GM12878 (cell line): ENCODE measurements around the gene UNC13B. TPM values are rescaled to one million over a fixed set of nuclear protein-coding genes. Genes with fewer than 3 reads are reported as not detected.

Experiments
- ATAC-seq: fragments of 200-7000 bp; cut with Tn5 transposase; 3 replicates; pipeline ENCODE4 v1.9.1; 2020; ENCODE audit warnings: mild to moderate bottlenecking, moderate library complexity
- BruUV-seq: library from RNA; stranded (reverse); fragments of 400-500 nt; replicated peaks from 2 replicates; lab custom pipeline; 2021; lab: Mats Ljungman, UMichigan
- CTCF ChIA-PET: fragments of 300-600 bp; sonication (Branson Sonifier 250); formaldehyde crosslinking; extraction: SDS; loops from one replicate; lab custom pipeline; 2021; ENCODE audit warnings: inconsistent platforms; lab: Yijun Ruan, JAX
- POLR2A ChIA-PET: fragments of 350-600 bp; formaldehyde crosslinking; extraction: SDS; loops from one replicate; lab custom pipeline; 2021; ENCODE audit warnings: inconsistent platforms; lab: Charles Lee
- RAD21 ChIA-PET: fragments of 300-600 bp; sonication (Branson Sonifier 250); formaldehyde crosslinking; loops from one replicate; lab custom pipeline; 2023; ENCODE audit warnings: antibody characterized with exemption; ENCODE audit not compliant: unreplicated experiment; lab: Charles Lee
- SMC1A ChIA-PET: fragments of 300-600 bp; sonication (Branson Sonifier 250); formaldehyde crosslinking; loops from one replicate; lab custom pipeline; 2023; ENCODE audit not compliant: unreplicated experiment, uncharacterized antibody; lab: Charles Lee
- DNase-seq: peaks from one replicate; pipeline ENCODE4 v3.0.0-alpha.2; 2011; ENCODE audit warnings: low read depth, low spot score
- FAIRE-seq: peaks from 3 replicates; lab custom pipeline; 2011; peaks lifted over from hg19 to GRCh38; lab: Jason Lieb, UNC
- H2AFZ ChIP-seq: 2 replicates; pipeline ENCODE4 v1.6.0; 2011; ENCODE audit warnings: low read depth, low read length, control low read depth; ENCODE audit not compliant: control insufficient read depth
- H3K27ac ChIP-seq: 2 replicates; pipeline ENCODE4 v1.5.1; 2011; ENCODE audit warnings: control low read depth; ENCODE audit not compliant: control insufficient read depth, insufficient read depth
- H3K27me3 ChIP-seq, 2 experiments: replicated peaks in 1 of 2; 2 replicates each; pipeline versions ENCODE4 v1.6.0 to v1.6.1; 2011; ENCODE audit warnings: low read length in 1 of 2; ENCODE audit not compliant: control insufficient read depth in 2 of 2, insufficient read depth in 2 of 2
- H3K36me3 ChIP-seq, 2 experiments: 2 replicates each; pipeline ENCODE4 v1.5.1; 2011; ENCODE audit warnings: low read length in 1 of 2; ENCODE audit not compliant: control insufficient read depth in 2 of 2, insufficient read depth in 2 of 2
- H3K4me1 ChIP-seq: 2 replicates; pipeline ENCODE4 v1.6.1; 2011; ENCODE audit warnings: mild to moderate bottlenecking, low read length, moderate library complexity, mixed read lengths; ENCODE audit not compliant: control insufficient read depth, insufficient read depth
- H3K4me2 ChIP-seq: 2 replicates; pipeline ENCODE4 v1.6.0; 2011; ENCODE audit warnings: control low read depth; ENCODE audit not compliant: control insufficient read depth, insufficient read depth
- H3K4me3 ChIP-seq: fragments of 200-600 bp; sonication (generic); 2 replicates; pipeline ENCODE4 v1.5.1; 2016
- H3K79me2 ChIP-seq: 2 replicates; pipeline ENCODE4 v1.6.0; 2011; ENCODE audit warnings: low read length; ENCODE audit not compliant: control insufficient read depth, insufficient read depth
- H3K9ac ChIP-seq: 2 replicates; pipeline ENCODE4 v1.8.0; 2011; ENCODE audit warnings: low read length, control low read depth, mixed read lengths; ENCODE audit not compliant: control insufficient read depth, insufficient read depth
- H3K9me3 ChIP-seq: replicated peaks from 3 replicates; pipeline ENCODE4 v1.5.1; 2011; ENCODE audit warnings: mild to moderate bottlenecking, low read length; ENCODE audit not compliant: control insufficient read depth, insufficient read depth
- H4K20me1 ChIP-seq: 2 replicates; pipeline ENCODE4 v1.6.0; 2011; ENCODE audit not compliant: control insufficient read depth, insufficient read depth
- BHLHE40 ChIP-seq, 2 experiments: fragments of 450-650 bp in 1 of 2; IDR thresholded peaks; 2 replicates each; pipeline ENCODE4 v1.6.1; 2011 to 2017; ENCODE audit warnings: low read depth in 2 of 2, borderline replicate concordance in 1 of 2, improper control_type of control experiment in 1 of 2, low read length in 1 of 2, mild to moderate bottlenecking in 1 of 2
- BRCA1 ChIP-seq: IDR thresholded peaks from 2 replicates; pipeline ENCODE4 v1.6.1; 2011; ENCODE audit warnings: low read depth, low read length, improper control_type of control experiment
- CREM ChIP-seq: IDR thresholded peaks from 2 replicates; pipeline ENCODE4 v1.6.1; 2014; ENCODE audit warnings: antibody characterized with exemption, low read depth
- EED ChIP-seq: sonication (generic); IDR thresholded peaks from 2 replicates; pipeline ENCODE4 v1.6.1; 2016; ENCODE audit warnings: antibody characterized with exemption, low read depth
- ETV6 ChIP-seq, 2 experiments: fragments of 450-650 bp in 1 of 2; IDR thresholded peaks in 1 of 2; conservative IDR thresholded peaks in 1 of 2; 2 replicates each; pipeline ENCODE4 v1.6.1; 2014; ENCODE audit warnings: antibody characterized with exemption in 1 of 2, borderline replicate concordance in 1 of 2, low read depth in 1 of 2, mild to moderate bottlenecking in 1 of 2, moderate library complexity in 1 of 2
- JUNB ChIP-seq: IDR thresholded peaks from 2 replicates; pipeline ENCODE4 v1.6.1; 2016; ENCODE audit warnings: antibody characterized with exemption, mild to moderate bottlenecking
- KDM1A ChIP-seq: fragments of 200-600 bp; sonication (generic); IDR thresholded peaks from 2 replicates; pipeline ENCODE4 v1.6.1; 2016; ENCODE audit warnings: borderline replicate concordance
- MLLT1 ChIP-seq: fragments of 450-650 bp; IDR thresholded peaks from 2 replicates; pipeline ENCODE4 v1.6.1; 2016; ENCODE audit warnings: mild to moderate bottlenecking
- MYC ChIP-seq: IDR thresholded peaks from 2 replicates; pipeline ENCODE4 v1.6.1; 2011; ENCODE audit warnings: mild to moderate bottlenecking, low read length, moderate library complexity, inconsistent platforms; ENCODE audit not compliant: insufficient read depth, insufficient replicate concordance, insufficient read length, severe bottlenecking
- SMAD1 ChIP-seq: fragments of 450-650 bp; IDR thresholded peaks from 2 replicates; pipeline ENCODE4 v1.6.1; 2018; ENCODE audit warnings: mild to moderate bottlenecking, low read depth; ENCODE audit not compliant: partially characterized antibody
- SMC3 ChIP-seq: IDR thresholded peaks from 2 replicates; pipeline ENCODE4 v1.6.1; 2011; ENCODE audit warnings: low read length, improper control_type of control experiment, borderline replicate concordance
- SREBF2 ChIP-seq: IDR thresholded peaks from 2 replicates; pipeline ENCODE4 v1.6.1; 2012; ENCODE audit warnings: mild to moderate bottlenecking, low read length
- SRF ChIP-seq, 2 experiments: IDR thresholded peaks; 2 replicates each; pipeline ENCODE4 v1.6.1; 2011; ENCODE audit warnings: low read depth in 2 of 2, low read length in 2 of 2, mild to moderate bottlenecking in 1 of 2, moderate library complexity in 1 of 2
- USF2 ChIP-seq: IDR thresholded peaks from 2 replicates; pipeline ENCODE4 v1.6.1; 2011; ENCODE audit warnings: low read depth, low read length, improper control_type of control experiment, borderline replicate concordance
- ZNF687 ChIP-seq: fragments of 450-650 bp; IDR thresholded peaks from 2 replicates; pipeline ENCODE4 v1.6.1; 2017; ENCODE audit warnings: mild to moderate bottlenecking, moderate library complexity
- ZSCAN29 ChIP-seq: fragments of 450-650 bp; IDR thresholded peaks from 2 replicates; pipeline ENCODE4 v1.6.1; 2017; ENCODE audit warnings: mild to moderate bottlenecking, moderate library complexity
- WGBS: methylation state at CpG from one replicate; pipeline ENCODE4 v1.1.6; 2016; ENCODE audit warnings: low lambda C conversion rate; ENCODE audit not compliant: insufficient replicate concordance, insufficient coverage; ENCODE audit errors: missing lambda C conversion rate; 5-methylcytosine and 5-hydroxymethylcytosine counted together
- in situ Hi-C: fragments of 300-500 bp; cut with MboI; formaldehyde crosslinking; loops from 9 replicates; pipeline ENCODE4 v1.14.3; 2018; ENCODE audit warnings: mixed read lengths
- intact Hi-C: fragments of 100-400 bp; cut with micrococcal nuclease; formaldehyde crosslinking; loops from one replicate; pipeline ENCODE4 v1.14.2; 2022; ENCODE audit not compliant: unreplicated experiment
- polyA plus RNA-seq, 11 experiments: library from polyadenylated mRNA; depleted of rRNA in 4 of 11; unstranded in 6 of 11; stranded (reverse) in 5 of 11; fragments of >200 nt; fragmentation: Nextera tagmentation in 4 of 11; fragmentation: Illumina TruSeq in 1 of 11; extraction: Ambion mirVana in 4 of 11; extraction: Trizol in 1 of 11; gene quantifications; 1 replicate in 1 of 11; 2 replicates in 10 of 11; pipeline versions ENCODE4 v1.2.1 to v1.2.3, GENCODE V29; 2011 to 2016; ENCODE audit warnings: inconsistent platforms in 2 of 11, missing spikeins in 2 of 11, low read depth in 1 of 11
- total RNA-seq, 4 experiments: library from RNA; depleted of rRNA in 3 of 4; stranded (reverse); fragments of >200 nt in 3 of 4; fragmentation: Illumina TruSeq in 1 of 4; extraction: Trizol in 1 of 4; gene quantifications; 2 replicates each; pipeline versions ENCODE4 v1.2.1 to v1.2.3, GENCODE V29; 2013 to 2021

UNC13B gene
- total and polyA plus RNA-seq, 10 of the 15 experiments (the other 5 are each of a cell fraction or from before 2014, with no cell fraction given), result under 0.01 to 0.42 (median 0.06) TPM; not detected in 4

GRCh38 chr9:35158501-35159280, 3.1 kb upstream of the UNC13B start:
- no TSS peak for BruUV-seq
- no peaks in the 10 kb centered on the region for H4K20me1 ChIP-seq
- SMC1A ChIA-PET, result no interaction called here
- H3K27ac ChIP-seq, result no peak overlapping the region
- RAD21 ChIA-PET, result no interaction called here
- no peak for FAIRE-seq
- POLR2A ChIA-PET, result no interaction called here
- no peaks in the 10 kb centered on the region; the same call in 2 of the 3 replicates for H3K9me3 ChIP-seq
- DNase-seq, result no peak
- no peak overlapping the region for H3K4me2 ChIP-seq
- no peaks in the 10 kb centered on the region; the same call in 1 of the 2 replicates for H3K4me1 ChIP-seq
- no peaks in the 10 kb centered on the region for H3K27me3 ChIP-seq
- in situ Hi-C loops, result no loop called here
- no peak overlapping the region for H2AFZ ChIP-seq
- CTCF ChIA-PET, result interaction anchor here (0.7 kb wide), 1 partner anchor 116 kb away, joined by 3 read pairs; no protein-coding TSS in a partner anchor
- no peak overlapping the region for H3K9ac ChIP-seq
- no peaks in the 10 kb centered on the region for H3K36me3 ChIP-seq
- no peaks in the 10 kb centered on the region for H3K79me2 ChIP-seq
- intact Hi-C loops, result no loop called here
- no peak for ATAC-seq
- WGBS, result 6% methylated on average over 10 of the region's 10 CpGs
- no peak for TF ChIP-seq SMAD1
- TF ChIP-seq ETV6 (conservative IDR thresholded peaks at IDR 0.05 in 1 of 2, IDR thresholded peaks at IDR 0.05 in 1 of 2; ENCODE audit: borderline replicate concordance in 1 of 2, low read depth in 1 of 2), result no peak
- TF ChIP-seq BHLHE40 (IDR thresholded peaks at IDR 0.05; ENCODE audit: borderline replicate concordance in 1 of 2, low read depth in 2 of 2, low read length in 1 of 2), result no peak
- no peak for TF ChIP-seq MYC
- TF ChIP-seq USF2, result no peak
- TF ChIP-seq CREM, result no peak
- TF ChIP-seq SRF (IDR thresholded peaks at IDR 0.05; ENCODE audit: low read depth in 2 of 2, low read length in 2 of 2), result no peak
- no peak for TF ChIP-seq KDM1A
- no peak for TF ChIP-seq EED
- TF ChIP-seq SMC3, result no peak
- TF ChIP-seq BRCA1, result no peak
- no peak for TF ChIP-seq ZSCAN29
- no peak for TF ChIP-seq MLLT1
- no peak for TF ChIP-seq JUNB
- TF ChIP-seq SREBF2, result no peak
- no peak for TF ChIP-seq ZNF687
- no peak overlapping the region for H3K4me3 ChIP-seq
